HG02852 (cell line): ENCODE measurements around the gene TEX11.
"Not testable (repeated sequence)": the region's sequence is repeated elsewhere in the genome, so short reads cannot be mapped to it uniquely, and the experiment has no call there.

Source experiments
- ATAC-seq: cut with Tn5 transposase; IDR thresholded peaks from one replicate; pipeline ENCODE4 v1.9.1; 2021; ENCODE audit warnings: mild to moderate bottlenecking, moderate library complexity; ENCODE audit not compliant: unreplicated experiment

The TEX11 gene

DNA sequence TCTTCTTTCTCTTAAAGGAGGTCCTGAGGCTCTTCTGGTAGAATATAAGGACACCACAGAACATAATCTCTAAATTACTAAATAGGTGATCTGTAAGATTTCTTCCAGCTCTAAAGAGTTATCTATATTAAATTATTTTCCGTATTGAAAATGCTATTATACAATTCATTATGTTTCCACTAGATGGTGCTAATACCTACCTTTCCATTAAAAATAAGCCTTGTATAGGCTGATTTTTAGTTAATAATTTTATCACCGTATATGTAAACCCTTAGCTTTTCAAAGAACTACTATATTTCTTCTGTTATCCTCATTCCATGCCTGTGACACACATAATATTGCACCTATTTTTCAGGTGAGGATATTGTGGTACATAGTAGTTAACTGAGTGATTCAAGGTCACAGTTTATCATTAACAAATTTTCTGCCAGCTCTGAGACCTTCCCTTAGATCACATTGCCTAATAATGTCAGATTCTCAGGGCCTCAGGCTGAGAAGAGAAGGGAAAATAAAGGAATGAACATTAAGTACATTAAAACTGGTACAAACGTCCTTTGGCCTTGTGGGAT, 138.8 kb downstream of the TEX11 start:
- no peak for ATAC-seq

DNA sequence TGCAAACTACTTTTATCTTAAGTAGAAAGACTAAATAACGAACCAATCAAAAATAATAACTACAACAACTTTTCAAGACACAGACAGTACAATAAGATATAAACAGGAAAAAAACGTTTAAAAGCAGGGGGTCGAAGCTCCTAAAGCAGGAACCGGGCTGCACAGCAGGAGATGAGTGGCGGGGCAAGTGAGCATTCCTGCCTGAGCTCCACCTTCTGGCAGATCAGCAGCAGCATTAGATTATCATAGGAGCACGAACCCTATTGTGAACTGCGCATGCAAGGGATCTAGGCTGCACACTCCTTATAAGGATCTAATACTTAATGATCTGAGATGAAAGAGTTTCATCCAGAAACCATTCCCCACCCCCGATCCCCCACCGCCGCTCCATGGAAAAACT, 146.2 kb downstream of the TEX11 start:
- no peak for ATAC-seq

DNA sequence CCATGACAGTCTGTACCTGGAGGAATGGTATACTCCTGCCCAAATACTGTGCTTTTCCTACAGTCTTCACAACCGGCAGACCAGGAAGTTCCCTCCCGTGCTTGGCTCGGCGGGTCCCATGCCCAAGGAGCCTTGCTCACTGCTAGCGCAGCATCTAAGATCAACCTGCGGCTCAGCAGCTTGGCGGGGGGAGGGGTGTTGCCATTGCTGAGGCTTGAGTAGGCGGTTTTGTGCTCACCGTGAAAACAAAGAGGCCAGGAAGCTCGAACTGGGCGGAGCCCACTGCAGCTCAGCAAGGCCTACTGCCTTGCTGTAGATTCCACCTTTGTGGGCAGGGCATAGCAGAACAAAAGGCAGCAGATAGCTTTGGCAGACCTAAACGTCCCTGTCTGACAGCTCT, 152.7 kb downstream of the TEX11 start:
- no peak for ATAC-seq

DNA sequence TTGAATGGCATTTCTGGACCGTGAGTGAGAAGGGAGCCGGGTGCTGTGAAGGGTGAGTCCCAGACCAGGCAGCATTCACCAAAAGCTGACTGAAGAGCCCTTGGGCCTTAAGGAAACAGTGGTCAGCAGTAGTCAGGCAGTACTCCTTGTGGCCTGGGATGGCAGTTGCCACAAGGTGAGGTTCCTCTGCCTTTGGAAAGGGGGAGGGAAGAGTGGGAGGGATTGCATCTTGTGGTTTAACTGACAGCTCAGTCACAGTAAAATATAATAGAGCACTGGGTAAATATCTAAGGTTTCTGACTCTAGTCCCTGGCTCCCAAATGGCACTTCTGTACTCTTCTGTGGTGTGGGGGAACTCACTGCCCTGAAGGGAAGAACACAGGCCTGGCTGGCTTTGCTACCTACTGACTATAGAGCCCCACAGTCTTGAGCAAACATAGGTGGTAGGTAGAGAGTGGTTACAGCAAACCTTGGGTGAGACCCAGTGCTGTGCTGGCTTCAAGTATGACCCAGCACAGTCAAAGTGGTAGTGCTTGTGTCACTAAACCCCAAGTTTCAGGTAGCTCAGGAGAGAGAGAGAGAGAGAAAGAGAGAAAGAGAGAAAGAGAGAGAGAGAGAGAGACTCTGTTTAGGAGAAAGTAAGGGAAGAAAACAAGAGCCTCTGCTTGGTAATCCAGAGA, 154.2 kb downstream of the TEX11 start:
- no peak for ATAC-seq

DNA sequence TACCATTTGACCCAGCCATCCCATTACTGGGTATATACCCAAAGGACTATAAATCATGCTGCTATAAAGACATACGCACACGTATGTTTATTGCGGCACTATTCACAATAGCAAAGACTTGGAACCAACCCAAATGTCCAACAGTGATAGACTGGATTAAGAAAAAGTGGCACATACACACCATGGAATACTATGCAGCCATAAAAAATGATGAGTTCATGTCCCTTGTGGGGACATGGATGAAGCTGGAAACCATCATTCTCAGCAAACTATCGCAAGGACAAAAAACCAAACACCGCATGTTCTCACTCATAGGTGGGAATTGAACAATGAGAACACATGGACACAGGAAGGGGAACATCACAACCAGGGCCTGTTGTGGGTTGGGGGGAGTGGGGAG, 174.7 kb downstream of the TEX11 start:
- ATAC-seq, result not testable (repeated sequence)

DNA sequence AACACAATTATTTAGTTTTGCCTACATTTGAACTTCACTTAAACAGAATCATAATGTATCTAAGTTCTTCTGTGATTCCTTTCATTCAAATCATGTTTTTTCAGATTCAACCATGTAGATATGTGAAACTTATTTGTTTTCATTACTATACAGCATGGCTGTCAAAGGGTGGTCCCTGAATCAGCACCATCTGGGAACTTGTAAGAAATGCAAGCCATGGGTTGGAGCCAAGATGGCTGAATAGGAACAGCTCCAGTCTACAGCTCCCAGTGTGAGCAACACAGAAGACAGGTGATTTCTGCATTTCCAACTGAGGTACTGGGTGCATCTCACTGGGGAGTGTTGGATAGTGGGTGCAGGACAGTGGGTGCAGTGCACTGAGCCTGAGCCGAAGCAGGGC, 180.6 kb downstream of the TEX11 start:
- not testable (repeated sequence) for ATAC-seq

DNA sequence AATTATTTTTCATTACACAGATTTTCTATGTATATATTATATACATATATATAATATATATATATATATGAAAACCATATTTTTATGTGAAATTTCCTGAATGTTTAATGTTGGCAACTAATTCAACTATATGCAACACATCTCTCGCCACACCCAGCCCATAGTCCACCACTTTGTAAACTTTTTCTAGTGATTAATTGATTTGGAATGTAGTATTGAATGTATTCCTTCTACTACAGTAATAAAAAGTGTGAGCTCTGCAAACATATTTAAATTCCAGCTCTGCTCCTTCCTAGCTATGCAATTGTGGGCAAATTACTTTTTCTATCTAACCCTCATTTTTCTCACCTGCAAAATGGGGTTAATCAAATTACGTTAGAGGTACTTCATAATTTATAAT, 187.8 kb downstream of the TEX11 start:
- ATAC-seq, result no peak

DNA sequence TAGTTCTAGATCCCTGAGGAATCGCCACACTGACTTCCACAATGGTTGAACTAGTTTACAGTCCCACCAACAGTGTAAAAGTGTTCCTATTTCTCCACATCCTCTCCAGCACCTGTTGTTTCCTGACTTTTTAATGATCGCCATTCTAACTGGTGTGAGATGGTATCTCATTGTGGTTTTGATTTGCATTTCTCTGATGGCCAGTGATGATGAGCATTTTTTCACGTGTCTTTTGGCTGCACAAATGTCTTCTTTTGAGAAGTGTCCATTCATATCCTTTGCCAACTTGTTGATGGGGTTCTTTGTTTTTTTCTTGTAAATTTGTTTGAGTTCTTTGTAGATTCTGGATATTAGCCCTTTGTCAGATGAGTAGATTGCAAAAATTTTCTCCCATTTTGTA, 197.2 kb downstream of the TEX11 start:
- ATAC-seq, result not testable (repeated sequence)

DNA sequence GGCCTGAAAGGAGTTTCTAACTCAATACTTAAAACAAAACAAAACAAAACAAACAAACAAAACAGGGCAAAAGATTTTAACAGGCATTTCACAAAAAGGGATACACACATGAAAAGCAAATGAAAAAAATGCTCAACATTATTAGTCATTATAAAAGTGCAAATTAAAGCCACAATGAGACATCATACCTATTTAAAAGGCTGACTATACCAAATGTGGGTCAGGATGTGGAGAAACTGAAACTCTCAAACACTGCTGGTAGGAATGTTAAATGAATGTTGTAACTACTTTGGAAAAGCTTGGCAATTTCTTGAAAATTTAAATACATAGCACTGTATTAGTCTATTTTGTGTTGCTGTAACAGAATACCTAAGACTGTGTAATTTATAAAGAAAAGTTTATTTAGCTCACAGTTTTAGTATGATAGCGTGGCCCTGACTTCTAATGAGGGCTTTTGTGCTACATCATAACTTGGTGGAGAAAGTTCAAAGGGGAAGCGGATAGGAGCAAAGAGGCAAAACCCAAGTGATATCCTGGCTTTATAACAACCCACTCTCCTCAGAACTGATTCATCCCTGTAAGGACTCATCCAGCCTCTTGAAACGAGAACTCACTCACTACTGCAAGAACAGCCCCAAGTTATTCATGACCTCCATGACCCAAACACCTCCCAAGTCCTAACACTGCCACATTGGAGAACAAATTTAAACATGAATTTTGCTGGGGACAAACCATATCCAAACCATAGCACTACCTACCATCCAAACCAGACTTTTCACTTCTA, 214.0 kb downstream of the TEX11 start:
- ATAC-seq, result no peak

DNA sequence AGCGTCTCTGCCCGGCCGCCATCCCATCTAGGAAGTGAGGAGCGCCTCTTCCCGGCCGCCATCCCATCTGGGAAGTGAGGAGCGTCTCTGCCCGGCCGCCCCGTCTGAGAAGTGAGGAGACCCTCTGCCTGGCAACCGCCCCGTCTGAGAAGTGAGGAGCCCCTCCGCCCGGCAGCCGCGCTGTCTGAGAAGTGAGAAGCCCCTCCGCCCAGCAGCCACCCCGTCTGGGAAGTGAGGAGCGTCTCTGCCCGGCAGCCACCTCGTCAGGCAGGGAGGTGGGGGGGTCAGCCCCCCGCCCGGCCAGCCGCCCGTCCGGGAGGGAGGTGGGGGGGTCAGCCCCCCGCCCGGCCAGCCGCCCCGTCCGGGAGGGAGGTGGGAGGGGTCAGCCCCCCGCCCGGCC, 229.1 kb downstream of the TEX11 start:
- ATAC-seq, result not testable (repeated sequence)

DNA sequence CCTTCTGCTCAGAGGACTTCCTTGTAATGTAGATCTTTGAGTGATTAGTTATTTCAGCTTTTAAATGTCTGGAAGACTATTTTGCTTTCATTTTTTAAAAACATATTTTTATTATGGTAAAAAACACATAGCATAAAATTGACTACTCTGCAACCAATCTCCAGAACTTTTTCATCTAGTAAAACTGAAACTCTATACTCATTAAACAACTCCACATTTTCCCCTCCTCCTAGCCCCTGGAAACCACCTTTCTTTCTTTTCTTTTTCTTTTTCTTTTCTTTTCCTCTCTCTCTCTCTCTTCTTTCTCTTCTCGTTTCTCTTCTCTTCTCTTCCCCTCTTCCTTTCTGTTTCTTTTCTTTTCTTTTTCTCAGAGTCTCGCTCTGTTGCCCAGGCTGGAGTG, 233.2 kb downstream of the TEX11 start:
- ATAC-seq, result no peak

DNA sequence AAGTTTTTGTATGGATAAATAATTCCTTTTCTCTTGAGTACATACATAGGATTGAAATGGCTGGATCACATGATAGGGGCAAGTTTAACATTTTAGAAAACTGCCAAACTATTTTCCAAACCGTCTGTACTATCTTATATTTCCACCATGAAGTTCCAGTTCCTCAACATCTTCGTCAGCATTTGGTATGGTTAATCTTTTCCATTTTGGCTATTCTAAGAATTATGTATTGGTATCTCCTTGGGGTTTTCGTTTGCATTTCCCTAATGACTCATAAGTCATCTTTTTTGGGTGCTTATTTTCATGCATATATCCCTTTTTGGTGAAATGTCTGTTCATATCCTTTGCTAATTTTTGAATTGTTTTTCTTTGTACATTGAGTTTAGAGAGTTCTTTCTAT, 236.2 kb downstream of the TEX11 start:
- no peak for ATAC-seq

DNA sequence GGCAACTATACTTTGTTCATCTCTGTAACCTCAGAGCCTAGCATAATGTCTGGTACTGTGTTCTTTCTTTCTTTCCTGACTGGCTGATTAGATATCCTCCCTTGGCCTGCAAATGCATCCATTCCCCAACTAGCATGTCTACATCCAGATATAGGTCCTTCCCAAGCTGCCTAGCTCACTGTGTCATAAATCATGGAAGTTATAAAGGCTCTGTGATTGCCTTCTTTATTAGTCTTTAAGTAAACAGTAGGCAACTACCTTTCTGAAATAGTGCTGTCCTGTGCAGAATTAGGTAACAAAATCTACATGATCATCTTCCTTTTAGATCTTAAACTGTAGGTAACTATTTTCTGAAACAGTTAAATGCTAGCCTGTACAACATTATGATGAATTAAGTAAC, 239.4 kb downstream of the TEX11 start:
- ATAC-seq, result no peak

DNA sequence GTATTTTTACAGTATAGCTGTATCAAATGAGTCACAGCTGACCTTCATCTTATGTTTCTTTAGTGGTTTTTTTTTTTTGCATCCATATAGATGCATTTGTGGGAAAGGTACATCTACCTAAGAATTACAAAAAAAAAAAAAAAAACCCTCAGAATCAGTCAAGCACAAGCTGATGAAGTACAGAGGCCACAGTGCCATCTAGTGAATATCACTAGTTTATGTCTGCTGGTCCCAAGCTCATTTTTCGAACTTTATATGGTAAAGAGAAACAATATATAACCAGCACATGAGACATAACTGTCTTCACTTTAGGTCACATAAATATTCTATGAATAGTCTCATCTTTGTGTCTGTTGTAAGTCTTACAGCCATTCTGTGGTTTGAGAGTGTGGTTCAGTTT, 243.8 kb downstream of the TEX11 start:
- ATAC-seq, result no peak

DNA sequence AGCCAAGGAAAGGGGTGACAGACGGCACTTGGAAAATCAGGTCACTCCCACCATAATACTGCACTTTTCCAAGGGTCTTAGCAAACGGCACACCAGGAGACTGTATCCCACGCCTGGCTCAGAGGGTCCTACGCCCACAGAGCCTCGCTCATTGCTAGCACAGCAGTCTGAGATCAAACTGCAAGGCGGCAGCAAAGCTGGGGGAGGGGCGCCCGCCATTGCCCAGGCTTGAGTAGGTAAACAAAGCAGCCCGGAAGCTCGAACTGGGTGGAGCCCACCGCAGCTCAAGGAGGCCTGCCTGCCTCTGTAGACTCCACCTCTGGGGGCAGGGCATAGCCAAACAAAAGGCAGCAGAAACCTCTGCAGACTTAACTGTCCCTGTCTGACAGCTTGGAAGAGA, 247.4 kb downstream of the TEX11 start:
- ATAC-seq, result not testable (repeated sequence)

DNA sequence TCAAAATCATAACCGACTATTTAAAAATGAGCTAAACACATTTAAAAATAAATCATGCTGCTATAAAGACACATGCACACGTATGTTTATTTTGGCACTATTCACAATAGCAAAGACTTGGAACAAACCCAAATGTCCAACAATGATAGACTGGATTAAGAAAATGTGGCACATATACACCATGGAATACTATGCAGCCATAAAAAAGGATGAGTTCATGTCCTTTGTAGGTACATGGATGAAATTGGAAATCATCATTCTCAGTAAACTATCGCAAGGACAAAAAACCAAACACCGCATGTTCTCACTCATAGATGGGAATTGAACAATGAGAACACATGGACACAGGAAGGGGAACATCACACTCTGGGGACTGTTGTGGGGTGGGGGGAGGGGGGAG, 251.0 kb downstream of the TEX11 start:
- not testable (repeated sequence) for ATAC-seq

DNA sequence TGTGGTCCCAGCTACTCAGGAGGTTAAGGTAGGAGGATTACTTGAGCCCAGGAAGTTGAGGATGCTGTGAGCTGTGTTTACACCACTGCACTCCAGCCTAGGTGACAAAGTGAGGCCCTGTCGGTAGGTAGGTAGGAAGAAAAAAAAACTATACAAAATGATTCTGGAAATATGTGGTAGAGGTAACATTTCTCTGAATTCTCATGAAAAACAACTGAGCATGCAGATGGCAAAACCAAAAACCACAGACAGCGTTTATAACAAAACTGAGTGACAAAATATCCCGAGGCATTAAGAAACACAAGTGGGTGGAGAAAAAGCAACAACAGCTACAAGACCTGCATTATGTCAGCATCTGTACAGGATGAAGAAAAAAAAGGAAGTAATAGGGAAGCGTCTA, 252.2 kb downstream of the TEX11 start:
- ATAC-seq, result no peak

DNA sequence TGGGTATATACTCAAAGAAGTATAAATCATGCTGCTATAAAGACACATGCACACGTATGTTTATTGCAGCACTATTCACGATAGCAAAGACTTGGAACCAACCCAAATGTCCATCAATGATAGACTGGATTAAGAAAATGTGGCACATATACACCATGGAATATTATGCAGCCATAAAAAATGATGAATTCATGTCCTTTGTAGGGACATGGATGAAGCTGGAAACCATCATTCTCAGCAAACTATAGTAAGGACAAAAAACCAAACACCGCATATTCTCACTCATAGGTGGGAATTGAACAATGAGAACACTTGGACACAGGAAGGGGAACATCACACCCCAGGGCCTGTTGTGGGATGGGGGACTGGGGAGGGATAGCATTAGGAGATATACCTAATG, 260.6 kb downstream of the TEX11 start:
- not testable (repeated sequence) for ATAC-seq

DNA sequence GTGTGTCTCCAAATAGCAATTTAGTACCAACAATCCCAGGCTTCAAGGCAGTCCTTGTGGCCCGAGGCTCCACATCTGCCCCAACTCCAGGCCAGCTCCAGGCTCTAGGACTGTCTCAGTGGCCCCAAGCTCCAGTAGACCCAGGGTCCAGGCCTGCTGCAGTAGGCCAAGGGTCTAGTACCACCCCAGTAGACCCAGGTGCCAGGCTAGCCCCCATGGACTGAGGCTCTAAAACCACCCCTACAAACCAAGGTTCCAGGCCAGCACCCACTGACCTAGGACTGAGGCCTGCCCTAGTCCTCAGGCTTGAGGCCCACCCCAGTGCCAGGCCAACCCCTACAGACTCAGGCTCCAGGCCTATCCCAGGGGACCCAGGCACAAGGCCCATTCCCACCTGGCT, 272.3 kb downstream of the TEX11 start:
- ATAC-seq, result no peak

DNA sequence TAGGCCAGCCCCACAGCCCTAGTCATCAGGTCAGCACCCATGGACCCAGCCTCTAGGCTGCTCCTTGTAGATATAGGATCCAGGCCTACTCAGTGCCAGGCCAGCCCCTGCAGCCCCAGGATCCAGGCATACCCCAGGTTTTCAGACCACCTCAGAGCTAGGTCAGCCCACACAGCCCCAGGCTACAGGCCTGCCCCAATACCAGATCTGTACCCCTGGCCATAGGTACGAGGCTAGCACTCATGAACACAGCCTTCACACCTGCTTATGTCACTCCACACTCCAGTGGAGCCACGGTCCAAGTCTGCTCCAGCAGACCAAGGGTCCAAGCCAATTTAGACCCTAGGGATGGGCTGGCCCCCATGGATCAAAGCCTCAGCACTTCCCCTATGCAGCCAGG, 272.8 kb downstream of the TEX11 start:
- ATAC-seq, result no peak

DNA sequence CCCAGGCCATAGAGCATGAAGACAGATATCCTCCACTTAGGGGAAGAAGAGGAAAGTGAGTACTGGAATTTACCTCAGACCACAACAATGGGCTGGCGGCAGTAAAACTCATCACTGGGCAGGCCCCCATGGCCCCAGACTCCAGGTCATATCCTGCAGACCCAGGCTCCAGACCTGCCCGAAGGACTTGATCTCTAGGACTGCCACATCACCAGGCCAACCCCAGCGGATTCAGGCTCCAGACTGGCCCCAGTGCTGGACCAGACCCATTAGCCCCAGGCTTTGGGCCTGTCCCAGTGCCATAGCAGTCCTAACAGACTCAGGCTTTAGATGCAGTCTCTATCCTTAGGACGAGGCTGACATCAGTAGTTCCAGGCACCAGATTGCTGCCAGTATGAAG, 273.3 kb downstream of the TEX11 start:
- no peak for ATAC-seq

DNA sequence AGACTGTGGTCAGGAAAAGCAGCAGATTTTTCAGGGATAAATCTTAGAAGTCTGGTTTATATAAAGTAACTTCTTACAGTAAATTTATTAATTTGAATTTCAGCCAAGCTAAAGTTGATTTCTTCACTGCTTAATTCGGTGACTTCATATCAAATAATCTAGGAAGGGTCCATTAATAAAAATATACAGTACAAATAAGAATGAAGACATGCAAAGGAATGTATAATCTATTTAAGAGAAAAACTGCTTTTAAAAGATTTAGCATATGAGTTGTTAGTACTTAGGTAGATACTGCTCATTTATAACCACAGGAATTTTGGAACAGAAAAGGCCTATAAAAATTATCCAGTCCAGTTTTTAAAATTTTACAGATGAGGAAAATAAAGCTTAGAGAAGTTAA, 286.8 kb downstream of the TEX11 start:
- ATAC-seq, result no peak
